HL-60/S4 treated with phorbol 12-myristate 13-acetate at 8.2 ng/mL for 4 days and 3 days (cell line): ENCODE results near the gene GPD2.

Experiments used
- in situ Hi-C: fragments of 300-500 bp; cut with MboI; formaldehyde crosslinking; loops from 2 replicates; pipeline ENCODE4 v1.15.0; 2022; ENCODE audit warnings: low sequenced_read_pairs

Gene GPD2

GRCh38 chr2:156435396-156435717 is 822 bp upstream of the GPD2 start:
- in situ Hi-C loops = no loop called here

GRCh38 chr2:156436497-156437085 is 412 bp downstream of the GPD2 start:
- in situ Hi-C loops = no loop called here

- in situ Hi-C loops = no loop called here
These were observed 1.2 kb downstream of the GPD2 start for GRCh38 chr2:156437272-156437930.

- in situ Hi-C loops = no loop called here
These were observed 1.8 kb downstream of the GPD2 start for GRCh38 chr2:156437931-156438410.

- in situ Hi-C loops = no loop called here
These were observed 6.9 kb downstream of the GPD2 start for GRCh38 chr2:156443089-156443488.

GRCh38 chr2:156445296-156446220 is 9.4 kb downstream of the GPD2 start:
- in situ Hi-C loops = no loop called here

- in situ Hi-C loops = no loop called here
These were observed 11.6 kb downstream of the GPD2 start for GRCh38 chr2:156447761-156448160.

- in situ Hi-C loops = no loop called here
These were observed 12.6 kb downstream of the GPD2 start for GRCh38 chr2:156448766-156449165.

GRCh38 chr2:156452971-156453370 is 16.8 kb downstream of the GPD2 start:
- in situ Hi-C loops = no loop called here

GRCh38 chr2:156455361-156455975 is 19.3 kb downstream of the GPD2 start:
- in situ Hi-C loops = no loop called here

- in situ Hi-C loops = no loop called here
These were observed 20.4 kb downstream of the GPD2 start for GRCh38 chr2:156456616-156457015.

GRCh38 chr2:156457523-156458517 is 21.6 kb downstream of the GPD2 start:
- in situ Hi-C loops = no loop called here

- in situ Hi-C loops = no loop called here
These were observed 23.5 kb downstream of the GPD2 start for GRCh38 chr2:156459720-156460119.

- in situ Hi-C loops = no loop called here
These were observed 27.9 kb downstream of the GPD2 start for GRCh38 chr2:156464106-156464505.

GRCh38 chr2:156465573-156465972 is 29.4 kb downstream of the GPD2 start:
- in situ Hi-C loops = no loop called here

GRCh38 chr2:156466739-156467405 is 30.7 kb downstream of the GPD2 start:
- in situ Hi-C loops = no loop called here

- in situ Hi-C loops = no loop called here
These were observed 34.9 kb downstream of the GPD2 start for GRCh38 chr2:156470975-156471583.

GRCh38 chr2:156471762-156472161 is 35.6 kb downstream of the GPD2 start:
- in situ Hi-C loops = no loop called here

GRCh38 chr2:156472686-156473085 is 36.5 kb downstream of the GPD2 start:
- in situ Hi-C loops = no loop called here
